KBM-7 (cell line): ENCODE measurements around the gene DFFB.

Experiments used
- DNase-seq: peaks from one replicate; pipeline ENCODE4 v3.0.0-alpha.2; 2015
- in situ Hi-C: fragments of 300-500 bp; cut with MboI; formaldehyde crosslinking; loops from 2 replicates; pipeline ENCODE4 v1.14.3; 2020; ENCODE audit warnings: low sequenced_read_pairs, low pct_unique_long_range_greater_than_20kb, mixed read lengths

The DFFB gene

DNA sequence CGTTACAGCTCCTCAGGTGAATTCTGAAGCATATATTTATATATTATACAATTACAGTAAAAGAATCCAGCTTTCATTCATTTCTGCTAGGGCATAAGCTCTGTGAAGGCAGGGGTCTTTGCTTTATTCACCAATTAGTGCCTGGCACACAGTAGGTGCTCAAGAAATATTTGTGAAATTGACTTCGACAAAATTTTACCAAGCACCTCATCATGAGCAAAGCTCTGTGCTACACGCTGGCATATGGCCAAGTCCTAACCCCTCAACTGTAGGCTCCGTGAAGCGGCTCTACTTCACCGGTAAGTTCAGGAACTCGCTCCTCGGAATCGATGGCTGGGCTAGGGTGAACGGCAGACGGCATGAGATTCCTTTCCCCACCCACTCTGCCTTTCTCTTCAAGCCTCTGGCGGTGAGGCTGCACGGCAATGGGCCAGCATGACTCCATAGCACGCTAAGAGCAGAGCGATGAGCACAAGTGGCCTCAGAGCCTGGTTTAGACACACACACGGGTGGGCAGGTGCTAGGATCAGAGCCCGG, 34.1 kb downstream of the DFFB start:
- in situ Hi-C loops = no loop called here
- no peak for DNase-seq

DNA sequence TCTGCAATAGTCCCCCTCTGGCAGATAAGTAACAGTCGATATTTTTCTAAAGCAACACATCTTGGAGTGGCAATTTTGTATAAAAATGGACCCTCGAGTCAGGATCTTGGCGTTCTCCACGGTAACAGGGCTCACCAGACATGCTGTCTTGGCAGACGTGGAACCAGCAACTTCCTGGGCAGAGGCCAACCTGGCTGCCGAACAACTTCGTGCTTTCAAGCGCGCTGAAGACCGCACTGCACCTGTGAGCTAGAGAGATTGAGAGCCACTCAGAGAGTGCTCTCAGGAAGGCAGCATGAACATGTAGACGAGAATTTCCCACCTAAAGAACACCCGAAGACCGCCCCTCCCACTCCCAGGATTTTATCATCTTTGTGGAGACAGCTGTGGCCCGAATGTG, 35.5 kb downstream of the DFFB start:
- DNase-seq = no peak
- in situ Hi-C loops = no loop called here

DNA sequence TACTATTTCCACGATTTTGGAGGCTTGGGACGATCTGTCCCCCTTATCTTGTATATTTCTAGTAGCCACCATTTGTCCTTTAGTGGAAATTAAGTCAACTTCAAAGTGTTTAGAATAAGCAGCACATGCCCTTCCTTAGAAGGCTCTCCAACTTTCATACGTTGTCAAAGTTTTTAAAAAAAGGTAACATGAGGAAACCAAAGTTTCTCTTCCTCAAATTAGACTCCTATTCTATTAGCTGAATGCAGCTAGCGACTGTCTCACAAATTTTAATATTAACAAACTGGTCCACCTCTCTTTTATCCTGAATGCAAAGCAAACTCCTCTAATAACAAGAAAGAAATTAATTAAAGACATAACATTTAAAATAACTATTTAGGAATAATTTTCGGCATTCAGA, 35.9 kb downstream of the DFFB start:
- in situ Hi-C loops = no loop called here
- no peak for DNase-seq

DNA sequence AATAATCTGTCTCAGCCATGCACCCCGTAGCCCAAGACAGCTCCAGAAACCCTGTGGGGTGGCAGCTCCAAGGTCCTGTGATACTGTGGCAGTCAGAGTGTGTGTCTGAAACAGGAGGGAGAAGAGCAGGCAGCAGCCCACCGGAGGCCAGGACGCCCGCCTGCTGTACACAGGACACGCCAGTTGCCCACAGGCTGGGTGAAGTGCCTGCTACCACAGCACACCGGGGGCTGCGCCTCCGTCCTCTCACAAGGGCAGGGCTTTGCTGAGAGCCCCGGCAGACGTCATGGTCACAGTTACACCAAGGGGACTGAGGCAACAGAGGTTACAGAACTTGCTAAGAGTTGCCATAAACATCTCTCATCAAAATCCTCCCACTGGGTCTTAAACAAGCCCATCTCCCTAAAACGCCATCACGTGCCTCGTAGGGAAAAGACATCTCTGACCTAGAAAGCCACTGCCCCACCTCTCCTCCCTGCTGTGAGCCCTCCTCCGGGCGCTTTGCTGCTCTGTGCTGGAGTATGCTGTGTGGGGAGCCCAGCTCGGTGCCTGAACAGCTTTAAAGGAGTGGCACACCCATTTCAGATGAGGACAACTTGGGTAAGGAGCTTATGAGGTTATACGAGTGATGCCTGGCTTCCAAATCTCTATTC, 37.5 kb downstream of the DFFB start:
- in situ Hi-C loops = no loop called here
- DNase-seq = no peak

DNA sequence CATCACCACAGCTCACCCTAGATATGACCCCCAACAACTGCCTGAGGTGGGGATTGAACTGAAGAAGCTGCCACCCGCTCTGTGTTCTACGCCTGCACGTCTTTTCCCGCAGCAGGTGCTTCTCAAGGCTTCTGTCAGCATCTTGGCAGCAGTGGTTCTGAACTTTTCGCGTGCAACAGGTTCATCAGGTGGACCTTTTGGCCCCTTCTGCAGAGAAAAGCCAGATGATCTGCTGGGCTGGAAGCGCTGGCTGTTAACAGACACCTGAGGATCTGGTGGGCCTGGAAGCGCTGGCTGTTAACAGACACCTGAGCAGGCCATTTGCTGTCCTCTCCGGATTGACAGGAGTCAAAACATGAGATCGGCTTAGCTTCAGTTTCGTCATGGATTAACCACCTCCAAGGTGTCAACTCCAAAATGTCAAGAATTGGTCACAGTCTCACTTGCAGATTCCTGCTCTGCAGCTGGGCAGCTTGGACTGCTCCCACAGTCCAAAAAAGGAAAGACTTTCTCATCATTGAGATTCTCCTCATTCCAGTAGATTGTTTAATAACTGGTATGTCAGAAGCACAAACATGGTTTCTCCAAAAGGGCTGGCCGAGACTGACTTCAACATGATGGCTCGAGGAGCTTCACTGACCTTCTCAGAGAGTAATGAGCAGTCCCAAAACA, 38.1 kb downstream of the DFFB start:
- DNase-seq = no peak
- in situ Hi-C loops = no loop called here

DNA sequence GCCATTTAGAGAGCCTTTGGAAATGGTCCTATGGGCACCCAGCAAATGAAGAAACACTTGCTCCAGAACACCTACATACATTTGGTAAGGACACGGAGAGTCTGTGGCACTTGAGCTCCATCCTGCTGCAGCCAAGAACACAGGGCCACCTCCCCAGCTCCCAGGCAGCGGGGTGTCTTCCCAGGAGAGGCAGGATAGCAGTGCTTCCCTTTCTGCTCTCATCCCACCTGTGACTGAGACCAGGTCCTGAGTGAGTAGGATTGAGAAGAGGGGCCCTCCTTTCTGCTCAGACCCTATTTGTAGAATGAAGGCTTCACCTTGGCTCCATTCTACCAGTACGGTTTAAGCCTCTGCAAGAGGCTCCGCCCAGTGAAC, 38.7 kb downstream of the DFFB start:
- in situ Hi-C loops = no loop called here
- DNase-seq = no peak

DNA sequence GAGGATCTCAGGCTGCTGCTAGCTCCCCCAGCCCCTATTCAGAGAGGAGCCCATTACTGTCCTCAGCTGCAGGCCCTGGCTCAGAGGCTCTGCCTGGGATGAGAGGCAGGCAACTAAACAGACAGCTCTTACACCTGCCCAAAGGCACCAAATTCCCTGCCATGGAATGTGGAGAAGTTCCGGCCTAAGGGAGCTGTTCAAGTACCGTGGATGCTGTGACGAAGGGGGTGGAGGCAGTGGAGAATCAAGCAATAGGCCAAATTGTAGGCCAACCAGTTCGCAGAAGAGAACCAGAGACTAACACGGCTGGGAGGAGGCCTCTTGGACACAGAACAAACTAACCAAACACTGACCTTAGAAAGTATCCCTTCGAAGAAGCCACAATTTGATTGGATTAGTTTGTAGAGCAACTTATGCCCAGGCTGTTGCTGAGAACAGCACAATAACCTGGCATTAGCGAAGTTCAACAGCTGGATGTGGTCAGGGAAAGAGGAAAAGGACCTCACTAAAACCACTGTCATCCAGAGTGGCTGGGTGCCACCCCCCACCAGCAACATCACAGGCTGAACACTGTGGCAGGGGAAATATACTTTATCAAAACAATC, 39.2 kb downstream of the DFFB start:
- in situ Hi-C loops = no loop called here
- no peak for DNase-seq

DNA sequence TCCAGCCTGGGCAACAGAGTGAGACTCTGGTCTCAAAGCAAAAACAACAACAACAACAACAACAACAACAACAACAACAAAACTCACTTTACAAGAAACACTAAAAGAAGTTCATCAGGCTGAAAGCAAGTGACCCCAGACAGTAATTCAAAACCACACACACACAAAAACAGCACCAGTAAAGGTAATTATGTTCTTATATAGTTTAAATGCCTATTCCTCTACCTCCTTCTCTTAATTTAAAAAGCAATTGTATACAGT, 41.1 kb downstream of the DFFB start:
- DNase-seq = no peak
- in situ Hi-C loops = no loop called here

DNA sequence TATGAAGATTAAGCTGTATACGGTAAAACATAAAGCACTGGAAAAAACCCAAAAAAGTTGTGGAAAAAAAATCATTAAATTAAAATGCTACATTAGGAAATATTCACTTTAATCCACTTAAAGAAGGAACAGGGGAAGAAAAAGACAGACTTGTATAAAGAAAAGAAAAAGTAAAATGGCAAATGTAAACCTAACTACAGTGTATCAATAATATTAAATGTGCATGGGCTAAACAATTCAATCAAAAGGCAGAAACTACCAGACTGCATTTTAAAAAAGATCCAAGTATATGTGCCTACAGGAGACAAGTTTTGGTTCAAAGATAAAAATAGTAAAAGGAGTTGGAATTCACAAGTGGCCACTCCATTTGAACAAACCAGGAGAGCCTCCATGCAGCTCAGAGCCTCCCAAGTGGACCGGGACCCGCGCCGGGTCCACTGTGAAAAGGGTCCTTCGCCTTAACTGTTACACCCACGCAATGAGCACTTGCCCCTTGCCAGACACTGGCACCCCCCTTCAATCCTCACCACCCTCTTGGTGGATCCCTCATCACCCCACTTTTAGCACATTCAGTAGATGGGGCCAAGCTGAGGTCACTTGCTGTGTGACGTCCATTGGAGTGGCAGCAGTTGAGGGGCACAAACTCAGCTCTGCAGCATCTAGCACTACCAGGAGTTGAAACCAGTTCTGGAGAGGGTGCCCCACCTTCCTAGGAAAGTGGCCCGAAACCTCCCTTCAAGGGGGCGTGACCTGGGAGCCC, 41.9 kb downstream of the DFFB start:
- in situ Hi-C loops = no loop called here
- DNase-seq = no peak

DNA sequence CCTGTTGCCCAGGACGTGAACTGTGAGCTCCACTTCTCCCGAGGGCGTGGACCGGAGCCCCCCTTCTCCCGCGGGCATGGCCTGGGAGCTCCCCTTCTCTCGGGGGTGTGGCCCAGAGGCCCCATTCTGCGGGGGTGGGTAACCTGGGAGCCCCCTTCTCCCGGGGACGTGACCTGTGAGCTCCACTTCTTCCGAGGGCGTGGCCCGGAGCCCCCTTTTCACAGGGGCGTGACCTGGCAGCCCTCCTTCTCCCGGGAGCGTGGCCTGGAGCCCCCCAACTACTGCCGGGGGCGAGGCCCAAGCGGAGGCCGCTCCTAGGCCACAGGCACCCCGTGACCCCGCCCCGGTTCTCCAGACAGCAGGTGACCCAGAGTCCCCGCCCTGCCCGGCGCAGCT, 42.5 kb downstream of the DFFB start:
- in situ Hi-C loops = no loop called here
- peak; percentile 32 for DNase-seq

DNA sequence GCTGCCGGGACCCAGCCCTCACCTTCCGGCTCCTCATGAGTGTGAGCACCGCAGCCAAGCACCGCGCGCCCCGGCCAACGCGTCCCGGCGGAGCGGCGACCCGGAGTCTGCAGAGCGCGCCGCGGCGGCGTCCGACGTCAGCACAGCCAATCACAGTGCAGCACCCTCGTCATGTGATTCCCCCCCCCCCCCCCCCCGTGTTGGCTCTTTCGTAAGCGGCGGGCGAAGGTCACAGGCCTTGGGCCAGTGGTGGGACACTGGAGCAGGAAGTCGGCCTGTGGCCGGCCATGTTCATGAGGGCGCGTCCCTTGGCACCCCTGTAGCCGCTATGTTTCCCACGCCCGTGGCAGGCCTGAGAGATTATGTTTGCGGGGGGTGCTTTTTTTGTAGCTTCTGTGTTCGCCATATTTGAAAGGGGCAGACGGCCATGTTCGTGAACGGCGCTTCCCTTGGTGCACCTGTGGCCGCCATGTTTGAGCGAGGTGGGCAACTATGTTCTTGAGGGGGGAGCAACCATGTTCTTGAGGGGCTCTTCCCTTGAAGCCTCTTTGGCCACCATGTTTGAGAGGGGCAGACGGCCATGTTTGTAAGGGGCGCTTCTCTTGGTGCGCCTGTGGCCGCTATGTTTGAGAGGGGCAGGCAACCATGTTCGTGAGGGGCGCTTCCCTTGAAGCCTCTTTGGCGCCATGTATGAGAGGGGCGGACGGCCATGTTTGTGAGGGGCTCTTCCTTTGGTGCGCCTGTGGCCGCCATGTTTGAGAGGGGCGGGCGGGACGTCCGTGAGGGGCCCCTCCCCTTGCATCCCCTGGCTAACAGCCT, 43.1 kb downstream of the DFFB start, which contains the start of gene C1orf174:
Gene C1orf174 (minus strand): TSS at position 123 of the 819 bp plus-strand sequence. CDS start 86 bp downstream, at position 37.
- DNase-seq = peak; percentile 99
- in situ Hi-C loops = no loop called here

DNA sequence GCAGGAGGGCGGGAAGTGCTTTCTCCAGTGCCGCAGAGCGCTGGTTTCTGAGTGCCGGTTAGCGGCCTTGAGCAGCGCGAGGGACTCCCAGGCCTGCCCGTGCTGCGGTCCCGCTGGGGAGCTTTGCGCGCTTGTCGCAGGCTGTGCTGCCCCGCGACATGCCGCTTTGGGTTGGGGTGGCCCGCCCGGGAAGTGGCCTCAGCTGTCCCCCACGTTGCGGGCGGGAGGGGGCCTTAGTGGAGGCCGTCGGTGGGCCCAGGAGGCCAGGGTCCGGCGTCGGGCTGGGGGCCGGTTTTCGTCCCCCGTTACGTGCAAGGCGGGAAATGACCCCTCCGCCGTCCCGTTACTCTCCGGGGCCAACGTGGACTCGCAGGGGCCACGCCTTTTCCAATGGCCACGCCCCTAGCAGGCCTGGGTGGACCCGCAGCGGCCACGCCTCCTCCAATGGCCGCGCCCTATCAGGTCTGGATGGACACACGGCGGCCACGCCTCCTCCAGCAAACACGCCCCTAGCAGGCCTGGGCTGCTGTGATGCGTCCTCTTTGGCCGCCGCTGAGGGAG, 43.8 kb downstream of the DFFB start:
- in situ Hi-C loops = no loop called here
- peak; percentile 95 for DNase-seq

DNA sequence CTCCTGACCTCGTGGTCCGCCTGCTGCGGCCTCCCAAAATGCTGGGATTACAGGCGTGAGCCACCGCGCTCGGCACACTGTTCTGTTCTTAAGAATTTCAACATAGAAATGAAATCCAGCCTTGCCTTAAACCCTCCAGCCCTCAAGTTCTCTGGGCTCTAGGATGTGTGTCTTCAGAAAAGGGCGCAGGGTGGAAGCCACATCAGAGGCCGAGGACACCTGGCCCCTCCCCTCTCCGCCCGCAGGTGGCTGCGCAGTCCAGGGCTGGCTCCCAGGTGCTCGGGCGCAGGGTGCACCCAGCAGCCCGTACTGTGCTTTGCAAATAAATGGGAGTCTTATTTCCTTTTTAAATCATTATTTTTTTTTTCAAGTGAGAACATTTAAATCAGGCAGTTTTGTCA, 44.8 kb downstream of the DFFB start:
- no peak for DNase-seq
- in situ Hi-C loops = no loop called here

DNA sequence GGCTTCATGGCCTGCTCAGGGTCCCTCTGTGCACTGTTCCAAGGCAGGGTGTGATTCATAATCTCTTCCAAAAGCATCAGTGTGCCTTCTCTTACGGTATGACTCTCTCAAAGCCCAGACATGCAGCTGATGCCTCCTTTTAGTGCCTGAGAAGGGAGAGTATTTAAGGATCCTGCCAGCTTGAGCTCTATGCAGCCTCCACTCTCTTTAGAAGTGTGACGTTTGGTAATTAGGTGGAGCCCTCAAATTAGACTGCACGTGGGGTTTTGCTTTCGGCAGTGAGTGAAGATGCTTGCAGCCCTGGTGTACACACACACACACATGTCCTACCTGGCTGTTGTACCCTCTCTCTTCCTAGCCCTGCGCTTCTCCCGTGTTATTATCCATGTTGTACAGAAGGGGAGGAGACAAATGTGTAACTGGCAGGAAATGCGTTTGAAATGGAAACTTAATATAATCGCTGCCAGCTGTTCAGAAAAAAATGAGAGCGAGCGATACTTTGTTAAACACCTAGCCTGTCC, 45.4 kb downstream of the DFFB start:
- no peak for DNase-seq
- in situ Hi-C loops = no loop called here

DNA sequence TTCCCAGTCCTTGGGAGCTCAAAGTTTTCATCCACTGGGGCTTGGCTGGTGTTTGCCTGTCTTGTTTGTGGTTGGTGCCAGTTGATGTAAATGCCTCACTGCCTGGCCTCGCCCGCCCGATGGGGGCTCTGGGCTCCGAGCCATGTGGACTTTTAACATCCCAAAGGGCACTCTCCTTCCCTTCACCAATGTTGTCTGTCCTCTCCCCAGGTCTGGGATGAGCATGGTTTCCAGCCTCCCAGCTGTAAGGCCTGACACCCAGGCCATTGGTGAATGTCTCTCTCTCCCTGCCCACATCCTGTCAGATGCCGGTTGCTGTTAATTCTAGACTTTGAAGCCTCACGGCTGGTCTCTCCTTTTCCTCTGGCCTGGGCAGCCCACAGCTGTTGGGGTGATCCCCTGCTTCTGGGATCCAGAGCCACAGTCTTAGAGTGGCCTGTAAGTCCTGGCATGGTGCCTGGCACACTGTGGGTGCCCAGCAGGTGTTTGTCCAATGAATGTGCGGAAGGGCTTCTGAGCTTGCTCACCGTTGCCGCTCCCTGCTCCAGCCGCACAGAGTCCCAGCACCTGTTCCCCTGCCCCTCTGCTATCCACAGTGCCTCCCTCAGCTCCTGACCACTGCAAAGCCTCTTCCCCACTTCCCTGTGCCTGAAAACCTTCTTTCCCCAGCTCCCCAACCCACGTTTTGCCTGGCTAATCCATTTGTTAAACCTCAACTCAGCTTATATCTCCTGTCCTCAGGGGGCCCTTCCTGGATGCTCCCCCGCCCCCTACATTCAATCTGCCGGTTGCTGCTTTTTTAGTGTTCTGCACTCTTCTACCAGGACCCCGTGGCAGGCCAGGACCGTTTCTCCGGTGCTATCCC, 46.1 kb downstream of the DFFB start:
- in situ Hi-C loops = no loop called here
- peak; percentile 15 for DNase-seq

DNA sequence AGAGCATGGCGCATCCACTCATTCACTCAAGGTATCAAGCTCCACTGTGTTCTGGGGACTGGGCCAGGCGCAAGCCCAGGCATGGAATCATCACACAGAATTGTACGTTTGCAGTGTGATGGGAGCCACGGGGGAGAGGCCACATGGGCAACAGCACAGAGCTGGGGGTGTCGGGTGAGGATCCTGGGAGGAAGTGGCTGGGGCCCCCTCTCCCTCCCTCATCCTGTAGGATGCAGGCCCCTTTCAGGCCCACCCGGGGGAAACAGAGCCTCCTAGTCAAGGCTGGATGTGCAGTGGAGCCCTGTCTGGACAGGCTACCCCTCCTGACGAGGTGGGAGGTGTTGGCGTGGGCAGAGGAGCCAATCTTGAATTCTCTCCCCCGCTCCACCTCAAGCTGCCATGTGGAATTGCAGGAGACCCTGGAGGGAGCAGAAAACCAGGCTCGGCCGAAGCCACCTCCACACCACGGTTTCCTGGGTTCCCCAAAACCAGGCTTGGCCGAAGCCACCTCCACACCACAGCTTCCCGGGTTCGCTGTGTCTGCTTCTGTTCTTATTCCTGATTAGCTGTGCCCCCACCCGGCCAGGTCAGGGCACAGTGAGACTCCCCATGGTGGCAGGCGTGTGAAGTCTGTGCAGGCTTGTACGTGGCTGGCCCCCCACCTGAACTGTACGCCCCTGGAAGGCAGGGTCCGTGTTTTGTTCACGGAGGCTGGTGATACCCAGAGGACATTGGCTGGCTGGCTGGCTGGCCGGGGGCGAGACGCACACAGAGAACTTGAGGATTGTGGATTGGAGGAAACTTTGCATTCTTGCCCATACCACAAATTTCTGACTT, 46.9 kb downstream of the DFFB start:
- in situ Hi-C loops = no loop called here

DNA sequence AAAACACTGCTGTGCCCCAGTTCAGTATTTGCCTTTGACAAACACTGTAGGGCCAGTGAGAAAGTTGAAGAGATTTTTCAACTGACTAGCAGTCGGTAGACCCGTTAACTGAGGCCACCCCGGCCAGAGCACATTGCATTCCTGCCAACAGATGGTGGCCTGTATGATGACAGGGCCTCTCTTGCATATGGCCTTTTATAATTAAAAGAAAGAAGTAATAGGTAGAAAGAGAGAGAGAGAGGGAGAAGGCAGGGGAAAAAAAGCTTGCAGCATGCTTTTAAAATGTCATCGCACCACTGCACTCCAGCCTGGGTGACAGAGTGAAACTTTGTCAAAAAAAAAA, 47.5 kb downstream of the DFFB start:
- no peak for DNase-seq
- in situ Hi-C loops = no loop called here

More for the DNA sequence above, 46.9 kb downstream of the DFFB start:
- no peak for DNase-seq
